ENCODE measurements around the gene ARHGAP15. TPM values are rescaled to one million over a fixed set of nuclear protein-coding genes. Genes with fewer than 3 reads are reported as not detected.
A peak's percentile ranks its signal among the peaks of the same experiment; 100 is the strongest.

The ARHGAP15 gene
- total and polyA plus RNA-seq, 2 experiments from 2014 or later: not detected

DNA sequence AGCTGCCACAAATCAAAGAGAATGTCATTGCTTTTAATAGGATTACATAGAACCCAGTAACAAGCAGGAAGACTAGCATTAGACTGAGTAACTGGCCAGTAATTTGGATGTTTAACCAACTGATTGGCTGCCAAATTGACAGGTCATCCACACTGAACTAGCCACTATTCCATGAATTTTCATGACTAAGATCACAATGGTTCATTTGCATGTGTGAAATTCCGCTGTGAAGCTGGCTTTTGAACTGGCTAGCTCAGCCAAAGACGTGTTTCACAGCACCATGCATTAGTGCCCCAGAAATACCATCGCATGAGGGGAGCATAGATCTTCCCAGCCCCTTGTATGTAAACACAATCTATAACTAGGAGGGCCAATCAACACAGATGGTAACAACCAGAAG lies 649.8 kb downstream of the ARHGAP15 start:
- Histone ChIP-seq H3K9me3 (ENCODE audit: low read depth) (no peaks in the 10 kb centered on the region), H3K27ac (no peak overlapping the region), H3K4me3 (no peak overlapping the region), H3K4me2 (ENCODE audit: unreplicated experiment) (peak overlapping the region; percentile 14), H3K9ac (no peak overlapping the region), H3K36me3 (ENCODE audit: low read depth) (no peaks in the 10 kb centered on the region), H3K79me2 (ENCODE audit: insufficient read depth) (no peaks in the 10 kb centered on the region), H3K27me3 (replicated peaks; ENCODE audit: insufficient read depth) (no peaks in the 10 kb centered on the region), H4K20me1 (ENCODE audit: insufficient read depth) (no peaks in the 10 kb centered on the region), H3K9me2 (ENCODE audit: insufficient read depth) (no peaks in the 10 kb centered on the region), H3K4me1 (ENCODE audit: insufficient read depth) (peaks cover 4% of the 10 kb centered on the region; the same call in 1 of the 2 replicates), H3F3A (ENCODE audit: insufficient read depth) (no peaks in the 10 kb centered on the region), H2AFZ (peak overlapping the region; percentile 5; the same call in 1 of the 2 replicates)
- no peak for TF ChIP-seq EZH2phosphoT487 (IDR thresholded peaks at IDR 0.05; ENCODE audit: insufficient read depth, low read depth)
- no peak for TF ChIP-seq EZH2 (IDR thresholded peaks at IDR 0.05; ENCODE audit: insufficient read depth, poor library complexity, severe bottlenecking)
- in situ Hi-C loops (cut with MboI): no loop called here
- peak; percentile 71 for DNase-seq
- WGBS, 2 experiments (ENCODE audit: low coverage in 1 of 2, low lambda C conversion rate in 2 of 2, missing lambda C conversion rate in 2 of 2): 54 to 57% methylated on average over 3 of the region's 3 CpGs

DNA sequence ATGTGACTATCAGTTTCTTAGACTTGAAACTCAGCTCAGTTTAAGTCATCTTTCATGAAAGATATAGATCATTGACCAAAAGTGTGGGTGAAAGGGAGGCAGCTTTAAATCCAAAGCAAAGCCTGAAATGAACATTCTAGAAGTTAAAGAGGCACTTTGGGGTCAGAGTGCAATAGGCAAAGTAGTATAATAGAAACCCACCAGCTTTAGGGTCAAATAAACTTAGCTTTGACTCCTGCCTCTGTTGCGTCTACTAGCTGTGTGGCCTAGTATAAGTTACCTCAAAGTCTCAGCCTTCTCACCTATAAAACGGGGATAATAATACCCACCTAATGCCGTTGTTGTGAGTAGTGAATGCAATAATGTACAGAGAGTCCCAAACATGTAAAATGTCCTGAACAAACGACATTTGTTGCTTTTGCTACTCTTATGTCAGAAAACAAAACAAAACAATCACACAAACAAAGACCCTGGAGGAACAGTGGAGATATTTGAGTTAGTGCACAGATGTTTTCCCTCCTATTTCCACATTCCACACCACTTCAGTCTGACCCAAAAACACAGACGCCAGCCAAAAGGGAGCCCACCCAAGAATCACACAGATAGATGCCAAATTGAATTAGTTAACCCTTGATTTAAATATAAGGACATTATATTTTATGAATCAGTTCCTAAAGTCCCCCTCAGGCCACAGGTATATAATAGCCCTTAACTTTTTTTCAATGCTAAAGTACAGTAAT lies 657.0 kb downstream of the ARHGAP15 start:
- Histone ChIP-seq H3K4me1 (ENCODE audit: insufficient read depth) (no peaks in the 10 kb centered on the region), H3K4me3 (no peak overlapping the region), H3K4me2 (ENCODE audit: unreplicated experiment) (no peak overlapping the region), H4K20me1 (ENCODE audit: insufficient read depth) (no peaks in the 10 kb centered on the region), H3K9me2 (ENCODE audit: insufficient read depth) (no peaks in the 10 kb centered on the region), H2AFZ (no peak overlapping the region), H3K9me3 (ENCODE audit: low read depth) (no peaks in the 10 kb centered on the region), H3K79me2 (ENCODE audit: insufficient read depth) (no peaks in the 10 kb centered on the region), H3K27me3 (replicated peaks; ENCODE audit: insufficient read depth) (no peaks in the 10 kb centered on the region), H3F3A (ENCODE audit: insufficient read depth) (no peaks in the 10 kb centered on the region), H3K36me3 (ENCODE audit: low read depth) (no peaks in the 10 kb centered on the region), H3K9ac (no peak overlapping the region), H3K27ac (no peak overlapping the region)
- in situ Hi-C loops (cut with MboI): no loop called here
- no peak for DNase-seq
- TF ChIP-seq EZH2phosphoT487 (IDR thresholded peaks at IDR 0.05; ENCODE audit: insufficient read depth, low read depth) (no peak), EZH2 (IDR thresholded peaks at IDR 0.05; ENCODE audit: insufficient read depth, poor library complexity, severe bottlenecking) (no peak)
- WGBS, 2 experiments (ENCODE audit: low coverage in 1 of 2, low lambda C conversion rate in 2 of 2, missing lambda C conversion rate in 2 of 2): 39 to 42% methylated on average over 5 of the region's 5 CpGs

DNA sequence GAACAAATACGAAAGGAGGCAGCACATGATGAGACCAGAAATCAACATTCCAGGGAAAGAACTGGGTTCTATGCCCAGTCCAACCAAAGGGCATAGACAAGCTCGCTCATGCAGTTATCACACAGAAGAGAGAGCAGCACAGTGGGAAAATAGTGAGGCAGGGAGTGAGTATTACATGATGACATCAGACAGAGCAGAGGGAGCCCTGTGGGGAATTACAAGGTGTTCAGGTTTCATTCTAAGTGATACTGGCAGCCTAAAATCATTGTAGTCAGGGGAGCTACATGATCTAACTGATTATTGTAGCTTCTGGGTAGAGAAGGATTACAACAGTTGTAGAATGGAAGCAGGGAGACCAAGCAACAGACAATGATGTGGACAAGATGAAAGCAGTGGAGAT lies 658.5 kb downstream of the ARHGAP15 start:
- H3K4me3 ChIP-seq: no peak overlapping the region
- no peak overlapping the region for H3K27ac ChIP-seq
- H3K9ac ChIP-seq: no peak overlapping the region
- 88 to 92% methylated on average over 2 of the region's 2 CpGs for WGBS, 2 experiments (ENCODE audit: low coverage in 1 of 2, low lambda C conversion rate in 2 of 2, missing lambda C conversion rate in 2 of 2)
- no peaks in the 10 kb centered on the region for H3K9me3 ChIP-seq (ENCODE audit: low read depth)
- H3F3A ChIP-seq (ENCODE audit: insufficient read depth): no peaks in the 10 kb centered on the region
- in situ Hi-C loops (cut with MboI): no loop called here
- H4K20me1 ChIP-seq (ENCODE audit: insufficient read depth): no peaks in the 10 kb centered on the region
- no peak overlapping the region for H2AFZ ChIP-seq
- no peaks in the 10 kb centered on the region for H3K9me2 ChIP-seq (ENCODE audit: insufficient read depth)
- H3K79me2 ChIP-seq (ENCODE audit: insufficient read depth): no peaks in the 10 kb centered on the region
- no peak overlapping the region for H3K4me2 ChIP-seq (ENCODE audit: unreplicated experiment)
- H3K27me3 ChIP-seq (replicated peaks; ENCODE audit: insufficient read depth): no peaks in the 10 kb centered on the region
- no peaks in the 10 kb centered on the region for H3K4me1 ChIP-seq (ENCODE audit: insufficient read depth)
- no peak for DNase-seq
- H3K36me3 ChIP-seq (ENCODE audit: low read depth): no peaks in the 10 kb centered on the region
- no peak for TF ChIP-seq EZH2phosphoT487 (IDR thresholded peaks at IDR 0.05; ENCODE audit: insufficient read depth, low read depth)
- no peak for TF ChIP-seq EZH2 (IDR thresholded peaks at IDR 0.05; ENCODE audit: insufficient read depth, poor library complexity, severe bottlenecking)

DNA sequence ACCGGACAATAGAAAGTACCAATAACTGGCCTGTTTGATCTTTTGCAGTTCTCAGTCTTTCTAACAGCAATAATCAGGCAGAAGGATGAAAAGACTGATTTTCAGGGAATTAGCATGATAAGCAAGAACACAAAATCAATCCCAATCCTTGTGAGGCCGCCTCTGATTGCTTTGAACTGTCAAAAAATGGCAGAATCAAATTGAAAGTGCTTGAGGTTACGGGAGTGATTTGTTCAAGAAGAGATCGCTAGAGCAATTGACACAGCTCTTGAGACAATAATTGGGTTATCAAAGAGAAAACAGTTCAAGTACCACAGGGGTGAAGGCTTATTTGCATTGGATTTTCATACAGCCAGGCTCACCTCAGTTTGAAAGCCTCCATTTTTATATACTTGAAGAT lies 663.4 kb downstream of the ARHGAP15 start:
- Histone ChIP-seq H3K9me3 (ENCODE audit: low read depth) (no peaks in the 10 kb centered on the region), H3K27me3 (replicated peaks; ENCODE audit: insufficient read depth) (no peaks in the 10 kb centered on the region), H3K79me2 (ENCODE audit: insufficient read depth) (no peaks in the 10 kb centered on the region), H3K36me3 (ENCODE audit: low read depth) (no peaks in the 10 kb centered on the region), H3F3A (ENCODE audit: insufficient read depth) (no peaks in the 10 kb centered on the region), H3K4me2 (ENCODE audit: unreplicated experiment) (no peak overlapping the region), H3K4me1 (ENCODE audit: insufficient read depth) (no peaks in the 10 kb centered on the region), H2AFZ (no peak overlapping the region), H3K9ac (no peak overlapping the region), H3K27ac (no peak overlapping the region), H3K9me2 (ENCODE audit: insufficient read depth) (no peaks in the 10 kb centered on the region), H3K4me3 (no peak overlapping the region), H4K20me1 (ENCODE audit: insufficient read depth) (no peaks in the 10 kb centered on the region)
- in situ Hi-C loops (cut with MboI): no loop called here
- WGBS, 2 experiments (ENCODE audit: low coverage in 1 of 2, low lambda C conversion rate in 2 of 2, missing lambda C conversion rate in 2 of 2): 71 to 79% methylated on average over 4 of the region's 4 CpGs
- TF ChIP-seq EZH2phosphoT487 (IDR thresholded peaks at IDR 0.05; ENCODE audit: insufficient read depth, low read depth) (no peak), EZH2 (IDR thresholded peaks at IDR 0.05; ENCODE audit: insufficient read depth, poor library complexity, severe bottlenecking) (no peak)
- no peak for DNase-seq
